Caco-2 (cell line): ENCODE data around the gene HIRIP3. TPM values are rescaled to one million over a fixed set of nuclear protein-coding genes. Genes with fewer than 3 reads are reported as not detected.

Experiments
- BruUV-seq: library from RNA; stranded (reverse); fragments of 400-500 nt; replicated peaks from 2 replicates; lab custom pipeline; 2021; lab: Mats Ljungman, UMichigan
- CTCF ChIA-PET: fragments of 300-600 bp; sonication (Branson Sonifier 250); formaldehyde crosslinking; loops from one replicate; lab custom pipeline; 2022; ENCODE audit warnings: antibody characterized with exemption; lab: Charles Lee
- POLR2A ChIA-PET: fragments of 300-600 bp; sonication (Branson Sonifier 250); formaldehyde crosslinking; loops from one replicate; lab custom pipeline; 2022; ENCODE audit warnings: antibody characterized with exemption; lab: Charles Lee
- DNase-seq, 2 experiments: peaks; one replicate each; pipeline versions ENCODE4 v3.0.0 to v3.0.0-alpha.2; 2020 to 2022
- H3K27me3 ChIP-seq: replicated peaks from 2 replicates; pipeline ENCODE4 v1.6.0; 2011; ENCODE audit warnings: low read length; ENCODE audit not compliant: control insufficient read depth, insufficient read depth
- H3K36me3 ChIP-seq: 2 replicates; pipeline ENCODE4 v1.5.1; 2011; ENCODE audit warnings: low read length; ENCODE audit not compliant: control insufficient read depth, insufficient read depth
- H3K4me1 ChIP-seq: fragments of 250-450 bp; sonication (Bioruptor Pico); 2 replicates; pipeline ENCODE4 v1.5.1; 2020; ENCODE audit warnings: mild to moderate bottlenecking
- H3K4me3 ChIP-seq: 2 replicates; pipeline ENCODE4 v1.5.1; 2011; ENCODE audit warnings: low read depth, mild to moderate bottlenecking, control low read depth, low read length
- H3K9me3 ChIP-seq: fragments of 250-450 bp; sonication (Bioruptor Pico); 2 replicates; pipeline ENCODE4 v1.5.1; 2020; ENCODE audit warnings: mild to moderate bottlenecking, moderate library complexity
- H3K27ac Mint-ChIP-seq: one replicate; pipeline ENCODE4 v1.8.0; 2022; ENCODE audit warnings: mixed read lengths; ENCODE audit not compliant: unreplicated experiment
- H3K27me3 Mint-ChIP-seq: one replicate; pipeline ENCODE4 v1.8.0; 2022; ENCODE audit warnings: mixed read lengths; ENCODE audit not compliant: insufficient read depth, unreplicated experiment
- H3K36me3 Mint-ChIP-seq: one replicate; pipeline ENCODE4 v1.8.0; 2022; ENCODE audit warnings: mild to moderate bottlenecking, mixed read lengths; ENCODE audit not compliant: insufficient read depth, unreplicated experiment
- H3K4me1 Mint-ChIP-seq: one replicate; pipeline ENCODE4 v1.8.0; 2022; ENCODE audit warnings: low read depth, mixed read lengths; ENCODE audit not compliant: unreplicated experiment
- H3K4me3 Mint-ChIP-seq: one replicate; pipeline ENCODE4 v1.8.0; 2022; ENCODE audit warnings: mild to moderate bottlenecking, moderate library complexity, mixed read lengths; ENCODE audit not compliant: unreplicated experiment
- H3K9me3 Mint-ChIP-seq: one replicate; pipeline ENCODE4 v1.8.0; 2022; ENCODE audit warnings: mixed read lengths; ENCODE audit not compliant: unreplicated experiment
- CTCF ChIP-seq, 2 experiments: fragments of 200-600 bp in 1 of 2; IDR thresholded peaks; 1 replicate in 1 of 2; 2 replicates in 1 of 2; pipeline versions ENCODE4 v1.5.1 to v1.8.0; 2011 to 2022; ENCODE audit warnings: antibody characterized with exemption in 1 of 2, control low read depth in 1 of 2, inconsistent platforms in 1 of 2, low read depth in 1 of 2, low read length in 1 of 2, mild to moderate bottlenecking in 1 of 2, moderate library complexity in 1 of 2; ENCODE audit not compliant: insufficient read depth in 1 of 2, severe bottlenecking in 1 of 2, unreplicated experiment in 1 of 2
- intact Hi-C: fragments of 100-400 bp; cut with micrococcal nuclease; formaldehyde crosslinking; loops from one replicate; pipeline ENCODE4 v1.10.0; 2022; ENCODE audit not compliant: unreplicated experiment
- total RNA-seq: library from RNA; stranded (reverse); gene quantifications from 2 replicates; pipeline ENCODE4 v1.2.3, GENCODE V29; 2022

Gene HIRIP3
- total RNA-seq, 1 experiment from 2014 or later: 23.3 TPM

GRCh38 chr16:29990883-29991570 lies 4.4 kb downstream of the HIRIP3 start:
- H3K4me1 Mint-ChIP-seq: peaks cover 22% of the 10 kb centered on the region
- H3K4me3 ChIP-seq: no peak overlapping the region
- intact Hi-C loops: loop anchor here (10.0 kb wide), 1 partner anchor 176 kb away; the partner anchor contains the start of genes PAGR1 and PRRT2
- H3K27me3 Mint-ChIP-seq: no peaks in the 10 kb centered on the region
- POLR2A ChIA-PET: no interaction called here
- H3K9me3 Mint-ChIP-seq: no peaks in the 10 kb centered on the region
- H3K36me3 Mint-ChIP-seq: peaks cover 58% of the 10 kb centered on the region
- no peak for DNase-seq
- TF ChIP-seq CTCF (IDR thresholded peaks at IDR 0.05; ENCODE audit: insufficient read depth in 1 of 2, low read depth in 1 of 2, low read length in 1 of 2, severe bottlenecking in 1 of 2, unreplicated experiment in 1 of 2): no peak
- no TSS peak for BruUV-seq
- H3K4me3 Mint-ChIP-seq: no peak overlapping the region
- H3K4me1 ChIP-seq: 0 out of 2 replicates have a peak, but pooled peaks cover 6% of the 10 kb centered on the region
- H3K9me3 ChIP-seq: no peaks in the 10 kb centered on the region
- no peaks in the 10 kb centered on the region for H3K27me3 ChIP-seq
- H3K27ac Mint-ChIP-seq: no peak overlapping the region
- CTCF ChIA-PET: interaction anchor here (0.6 kb wide), 1 partner anchor 33 kb away, joined by 3 read pairs; no protein-coding TSS in a partner anchor
- peaks cover 3% of the 10 kb centered on the region for H3K36me3 ChIP-seq

- ChIA-PET CTCF (no interaction called here), POLR2A (no interaction called here)
- Mint-ChIP-seq H3K27ac (no peak overlapping the region), H3K27me3 (no peaks in the 10 kb centered on the region), H3K36me3 (peaks cover 57% of the 10 kb centered on the region), H3K4me3 (no peak overlapping the region), H3K9me3 (no peaks in the 10 kb centered on the region), H3K4me1 (peaks cover 22% of the 10 kb centered on the region)
- Histone ChIP-seq H3K4me1 (0 out of 2 replicates have a peak, but pooled peaks cover 6% of the 10 kb centered on the region), H3K9me3 (no peaks in the 10 kb centered on the region), H3K4me3 (no peak overlapping the region), H3K27me3 (no peaks in the 10 kb centered on the region), H3K36me3 (peaks cover 3% of the 10 kb centered on the region)
- TF ChIP-seq CTCF (IDR thresholded peaks at IDR 0.05; ENCODE audit: insufficient read depth in 1 of 2, low read depth in 1 of 2, low read length in 1 of 2, severe bottlenecking in 1 of 2, unreplicated experiment in 1 of 2): no peak
- no peak for DNase-seq
- intact Hi-C loops: loop anchor here (10.0 kb wide), 1 partner anchor 175 kb away; the partner anchor contains the start of genes PAGR1 and PRRT2
- BruUV-seq: no TSS peak
Measured at GRCh38 chr16:29990034-29990433, 5.4 kb downstream of the HIRIP3 start.

GRCh38 chr16:29989111-29989858 lies 6.1 kb downstream of the HIRIP3 start:
- Histone ChIP-seq H3K4me1 (no peaks in the 10 kb centered on the region), H3K9me3 (no peaks in the 10 kb centered on the region), H3K27me3 (no peaks in the 10 kb centered on the region), H3K4me3 (no peak overlapping the region), H3K36me3 (peaks cover 3% of the 10 kb centered on the region)
- Mint-ChIP-seq H3K27ac (peak overlapping the region; percentile 13), H3K4me3 (no peak overlapping the region), H3K27me3 (no peaks in the 10 kb centered on the region), H3K9me3 (no peaks in the 10 kb centered on the region), H3K36me3 (peaks cover 54% of the 10 kb centered on the region), H3K4me1 (peaks cover 16% of the 10 kb centered on the region)
- DNase-seq: no peak
- no TSS peak for BruUV-seq
- TF ChIP-seq CTCF (IDR thresholded peaks at IDR 0.05; ENCODE audit: insufficient read depth in 1 of 2, low read depth in 1 of 2, low read length in 1 of 2, severe bottlenecking in 1 of 2, unreplicated experiment in 1 of 2): no peak
- POLR2A ChIA-PET: no interaction called here
- CTCF ChIA-PET: no interaction called here
- intact Hi-C loops: no loop called here
